IMR-90 (cell line): ENCODE results near the gene EXTL2. TPM values are rescaled to one million over a fixed set of nuclear protein-coding genes. Genes with fewer than 3 reads are reported as not detected.

Experiments used
- ATAC-seq: fragments of 200-7000 bp; cut with Tn5 transposase; 2 replicates; pipeline ENCODE4 v1.9.1; 2020; ENCODE audit warnings: low read depth, mild to moderate bottlenecking, moderate library complexity
- BruUV-seq: library from RNA; stranded (reverse); fragments of 400-500 nt; replicated peaks from 2 replicates; lab custom pipeline; 2021; lab: Mats Ljungman, UMichigan
- CTCF ChIA-PET: fragments of 300-600 bp; formaldehyde crosslinking; extraction: SDS; loops from one replicate; lab custom pipeline; 2021; ENCODE audit warnings: antibody characterized with exemption; lab: Yijun Ruan, JAX
- POLR2A ChIA-PET: fragments of 300-600 bp; sonication (Branson Sonifier 250); formaldehyde crosslinking; loops from one replicate; lab custom pipeline; 2022; ENCODE audit warnings: antibody characterized with exemption; ENCODE audit not compliant: unreplicated experiment; lab: Charles Lee
- DNase-seq: peaks from one replicate; pipeline ENCODE4 v3.0.0; 2013
- H2AFZ ChIP-seq: replicated peaks from 2 replicates; pipeline ENCODE3; 2013; ENCODE audit warnings: low read length, mild to moderate bottlenecking; ENCODE audit not compliant: poor library complexity
- H2AK5ac ChIP-seq: 2 replicates; pipeline ENCODE4 v1.6.1; 2013; ENCODE audit warnings: low read depth, low read length, inconsistent platforms
- H2AK9ac ChIP-seq: replicated peaks from 2 replicates; pipeline ENCODE3; 2013; ENCODE audit warnings: mild to moderate bottlenecking, low read depth, low read length, moderate library complexity; ENCODE audit not compliant: poor library complexity
- H2BK120ac ChIP-seq: 2 replicates; pipeline ENCODE4 v1.6.1; 2013; ENCODE audit warnings: low read depth, low read length, inconsistent platforms
- H2BK15ac ChIP-seq: 3 replicates; pipeline ENCODE4 v1.6.1; 2013; ENCODE audit warnings: low read depth, low read length, inconsistent platforms
- H2BK20ac ChIP-seq: 2 replicates; pipeline ENCODE4 v1.6.1; 2013; ENCODE audit warnings: low read depth, mild to moderate bottlenecking, inconsistent platforms, low read length, moderate library complexity
- H2BK5ac ChIP-seq: 2 replicates; pipeline ENCODE4 v1.6.1; 2013; ENCODE audit warnings: mild to moderate bottlenecking, low read depth, low read length, inconsistent platforms; ENCODE audit not compliant: poor library complexity, severe bottlenecking
- H3K14ac ChIP-seq: replicated peaks from 2 replicates; pipeline ENCODE4 v1.6.1; 2013; ENCODE audit warnings: low read depth, low read length, inconsistent platforms
- H3K18ac ChIP-seq: 2 replicates; pipeline ENCODE4 v1.6.1; 2013; ENCODE audit warnings: low read depth, low read length, control low read depth
- H3K23ac ChIP-seq: 2 replicates; pipeline ENCODE4 v1.6.1; 2013; ENCODE audit warnings: low read depth, low read length, inconsistent platforms
- H3K27ac ChIP-seq: 2 replicates; pipeline ENCODE4 v1.5.1; 2013; ENCODE audit warnings: mild to moderate bottlenecking, control low read depth, low read length; ENCODE audit not compliant: insufficient read depth
- H3K27me3 ChIP-seq: 2 replicates; pipeline ENCODE4 v1.6.1; 2013; ENCODE audit warnings: low read length; ENCODE audit not compliant: control insufficient read depth, insufficient read depth
- H3K36me3 ChIP-seq: 2 replicates; pipeline ENCODE4 v1.6.1; 2013; ENCODE audit warnings: low read length, mixed read lengths; ENCODE audit not compliant: control insufficient read depth, insufficient read depth
- H3K4ac ChIP-seq: 2 replicates; pipeline ENCODE4 v1.6.1; 2013; ENCODE audit warnings: low read depth, low read length, inconsistent platforms
- H3K4me1 ChIP-seq: 2 replicates; pipeline ENCODE4 v1.6.1; 2013; ENCODE audit warnings: low read length, mixed read lengths; ENCODE audit not compliant: control insufficient read depth, insufficient read depth
- H3K4me2 ChIP-seq: 2 replicates; pipeline ENCODE4 v1.6.1; 2013; ENCODE audit warnings: low read depth, mild to moderate bottlenecking, control low read depth, low read length, moderate library complexity
- H3K4me3 ChIP-seq: 2 replicates; pipeline ENCODE4 v1.5.1; 2013; ENCODE audit warnings: low read depth, mild to moderate bottlenecking, control low read depth, low read length, moderate library complexity; ENCODE audit not compliant: insufficient read depth
- H3K56ac ChIP-seq: 2 replicates; pipeline ENCODE4 v1.6.1; 2013; ENCODE audit warnings: low read length, inconsistent platforms; ENCODE audit not compliant: insufficient read depth; ENCODE audit errors: extremely low read depth
- H3K79me1 ChIP-seq, 2 experiments: 2 replicates each; pipeline ENCODE4 v1.6.1; 2013; ENCODE audit warnings: low read length in 2 of 2, inconsistent platforms in 1 of 2, low read depth in 1 of 2
- H3K9ac ChIP-seq: 2 replicates; pipeline ENCODE4 v1.6.1; 2013; ENCODE audit warnings: low read depth, low read length, control low read depth
- H3K9me1 ChIP-seq: 2 replicates; pipeline ENCODE4 v1.6.1; 2013; ENCODE audit warnings: low read length, inconsistent platforms; ENCODE audit not compliant: insufficient read depth
- H3K9me3 ChIP-seq: 2 replicates; pipeline ENCODE4 v1.6.1; 2013; ENCODE audit warnings: low read length; ENCODE audit not compliant: control insufficient read depth, insufficient read depth
- H4K20me1 ChIP-seq: 2 replicates; pipeline ENCODE4 v1.6.1; 2013; ENCODE audit warnings: low read length, inconsistent platforms; ENCODE audit not compliant: insufficient read depth
- H4K5ac ChIP-seq: 2 replicates; pipeline ENCODE4 v1.6.1; 2013; ENCODE audit warnings: mild to moderate bottlenecking, low read depth, low read length, control low read depth
- H4K8ac ChIP-seq, 2 experiments: 2 replicates each; pipeline ENCODE4 v1.6.1; 2013; ENCODE audit warnings: low read depth in 2 of 2, low read length in 2 of 2, control low read depth in 1 of 2, inconsistent platforms in 1 of 2
- H4K91ac ChIP-seq: 2 replicates; pipeline ENCODE4 v1.6.1; 2013; ENCODE audit warnings: low read depth, low read length, inconsistent platforms; ENCODE audit not compliant: insufficient read depth
- MAZ ChIP-seq: IDR thresholded peaks from 2 replicates; pipeline ENCODE4 v1.6.1; 2012; ENCODE audit warnings: low read depth, mild to moderate bottlenecking, low read length, improper control_type of control experiment, moderate library complexity, borderline replicate concordance
- WGBS, 2 experiments: methylation state at CpG; one replicate each; pipeline versions ENCODE4 v1.1.5 to v1.1.7; 2013; ENCODE audit warnings: missing lambda C conversion rate in 2 of 2; ENCODE audit not compliant: insufficient read length in 1 of 2; ENCODE audit errors: extremely low coverage in 2 of 2; 5-methylcytosine and 5-hydroxymethylcytosine counted together
- dilution Hi-C: fragments of 300-500 bp; cut with HindIII; formaldehyde crosslinking; loops from one replicate; pipeline ENCODE4 v1.14.3; 2018; ENCODE audit warnings: low sequenced_read_pairs; ENCODE audit not compliant: unreplicated experiment
- in situ Hi-C: fragments of 300-500 bp; cut with MboI; formaldehyde crosslinking; loops from 3 replicates; pipeline ENCODE4 v1.14.3; 2019; ENCODE audit warnings: low sequenced_read_pairs, inconsistent platforms, mixed read lengths
- intact Hi-C: fragments of 100-400 bp; cut with micrococcal nuclease; formaldehyde crosslinking; loops from 2 replicates; pipeline ENCODE4 v1.10.0; 2022
- polyA plus RNA-seq, 3 experiments: library from polyadenylated mRNA; depleted of rRNA; stranded (reverse); fragments of >200 nt; gene quantifications; 2 replicates each; pipeline ENCODE4 v1.2.3, GENCODE V29; 2012; ENCODE audit warnings: low replicate concordance in 1 of 3
- total RNA-seq: library from RNA; depleted of rRNA; stranded (reverse); fragments of >200 nt; gene quantifications from 2 replicates; pipeline ENCODE4 v1.2.3, GENCODE V29; 2012

EXTL2 gene
- total and polyA plus RNA-seq, 2 of the 4 experiments (the other 2 are of a cell fraction) = 24.9 to 27.6 TPM

GRCh38 chr1:100893718-100894117 lies 924 bp downstream of the EXTL2 start:
- intact Hi-C loops = no loop called here
- H3K4me2 ChIP-seq = peak overlapping the region; percentile 93
- H2BK120ac ChIP-seq = no peak overlapping the region
- H2BK5ac ChIP-seq = peak overlapping the region; percentile 20
- no peak overlapping the region for H3K14ac ChIP-seq
- WGBS, 2 experiments = no CpG with 5 or more reads among the region's 2 CpGs
- H2AK9ac ChIP-seq = no peak overlapping the region
- TSS peak; percentile 40 for BruUV-seq
- ATAC-seq = no peak
- H3K9ac ChIP-seq = no peak overlapping the region; the same call in 1 of the 2 replicates
- no peak overlapping the region for H2BK15ac ChIP-seq
- no peak overlapping the region for H2AFZ ChIP-seq
- H3K9me1 ChIP-seq = peaks cover 3% of the 10 kb centered on the region; the same call in 1 of the 2 replicates
- ChIA-PET POLR2A (no interaction called here), CTCF (no interaction called here)
- no peak overlapping the region for H3K56ac ChIP-seq
- no peak overlapping the region for H3K4ac ChIP-seq
- DNase-seq = no peak
- H3K18ac ChIP-seq = no peak overlapping the region
- peak overlapping the region; percentile 69; the same call in 1 of the 2 replicates for H3K4me3 ChIP-seq
- H2BK20ac ChIP-seq = no peak overlapping the region
- in situ Hi-C loops = loop anchor here (25.0 kb wide), 1 partner anchor 631 kb away; the partner anchor contains the start of gene RTCA
- no peak overlapping the region for H4K8ac ChIP-seq
- H3K36me3 ChIP-seq = no peaks in the 10 kb centered on the region
- no peaks in the 10 kb centered on the region; the same call in 1 of the 2 replicates for H3K4me1 ChIP-seq
- no peak overlapping the region for H3K27ac ChIP-seq
- no peaks in the 10 kb centered on the region for H3K27me3 ChIP-seq
- H3K9me3 ChIP-seq = peaks cover 6% of the 10 kb centered on the region; the same call in 1 of the 2 replicates
- H2AK5ac ChIP-seq = no peak overlapping the region
- no peak for TF ChIP-seq MAZ
- H4K5ac ChIP-seq = no peak overlapping the region
- H3K79me1 ChIP-seq = peaks cover 0 to 40% of the 10 kb centered on the region in 2 experiments; a peak in 3 of 4 replicates
- no peaks in the 10 kb centered on the region for H4K20me1 ChIP-seq
- H4K91ac ChIP-seq = no peak overlapping the region
- dilution Hi-C loops = loop anchor here (25.0 kb wide), 1 partner anchor 431 kb away; no protein-coding TSS in a partner anchor
- H3K23ac ChIP-seq = no peak overlapping the region
